IMR-90 (cell line): ENCODE results near the gene PEA15. TPM values are rescaled to one million over a fixed set of nuclear protein-coding genes. Genes with fewer than 3 reads are reported as not detected.

Source experiments
- ATAC-seq: fragments of 200-7000 bp; cut with Tn5 transposase; 2 replicates; pipeline ENCODE4 v1.9.1; 2020; ENCODE audit warnings: low read depth, mild to moderate bottlenecking, moderate library complexity
- BruUV-seq: library from RNA; stranded (reverse); fragments of 400-500 nt; replicated peaks from 2 replicates; lab custom pipeline; 2021; lab: Mats Ljungman, UMichigan
- CTCF ChIA-PET: fragments of 300-600 bp; formaldehyde crosslinking; extraction: SDS; loops from one replicate; lab custom pipeline; 2021; ENCODE audit warnings: antibody characterized with exemption; lab: Yijun Ruan, JAX
- POLR2A ChIA-PET: fragments of 300-600 bp; sonication (Branson Sonifier 250); formaldehyde crosslinking; loops from one replicate; lab custom pipeline; 2022; ENCODE audit warnings: antibody characterized with exemption; ENCODE audit not compliant: unreplicated experiment; lab: Charles Lee
- DNase-seq: peaks from one replicate; pipeline ENCODE4 v3.0.0; 2013
- H2AFZ ChIP-seq: replicated peaks from 2 replicates; pipeline ENCODE3; 2013; ENCODE audit warnings: low read length, mild to moderate bottlenecking; ENCODE audit not compliant: poor library complexity
- H2AK5ac ChIP-seq: 2 replicates; pipeline ENCODE4 v1.6.1; 2013; ENCODE audit warnings: low read depth, low read length, inconsistent platforms
- H2AK9ac ChIP-seq: replicated peaks from 2 replicates; pipeline ENCODE3; 2013; ENCODE audit warnings: mild to moderate bottlenecking, low read depth, low read length, moderate library complexity; ENCODE audit not compliant: poor library complexity
- H2BK120ac ChIP-seq: 2 replicates; pipeline ENCODE4 v1.6.1; 2013; ENCODE audit warnings: low read depth, low read length, inconsistent platforms
- H2BK15ac ChIP-seq: 3 replicates; pipeline ENCODE4 v1.6.1; 2013; ENCODE audit warnings: low read depth, low read length, inconsistent platforms
- H2BK20ac ChIP-seq: 2 replicates; pipeline ENCODE4 v1.6.1; 2013; ENCODE audit warnings: low read depth, mild to moderate bottlenecking, inconsistent platforms, low read length, moderate library complexity
- H2BK5ac ChIP-seq: 2 replicates; pipeline ENCODE4 v1.6.1; 2013; ENCODE audit warnings: mild to moderate bottlenecking, low read depth, low read length, inconsistent platforms; ENCODE audit not compliant: poor library complexity, severe bottlenecking
- H3K14ac ChIP-seq: replicated peaks from 2 replicates; pipeline ENCODE4 v1.6.1; 2013; ENCODE audit warnings: low read depth, low read length, inconsistent platforms
- H3K18ac ChIP-seq: 2 replicates; pipeline ENCODE4 v1.6.1; 2013; ENCODE audit warnings: low read depth, low read length, control low read depth
- H3K23ac ChIP-seq: 2 replicates; pipeline ENCODE4 v1.6.1; 2013; ENCODE audit warnings: low read depth, low read length, inconsistent platforms
- H3K27ac ChIP-seq: 2 replicates; pipeline ENCODE4 v1.5.1; 2013; ENCODE audit warnings: mild to moderate bottlenecking, control low read depth, low read length; ENCODE audit not compliant: insufficient read depth
- H3K27me3 ChIP-seq: 2 replicates; pipeline ENCODE4 v1.6.1; 2013; ENCODE audit warnings: low read length; ENCODE audit not compliant: control insufficient read depth, insufficient read depth
- H3K36me3 ChIP-seq: 2 replicates; pipeline ENCODE4 v1.6.1; 2013; ENCODE audit warnings: low read length, mixed read lengths; ENCODE audit not compliant: control insufficient read depth, insufficient read depth
- H3K4ac ChIP-seq: 2 replicates; pipeline ENCODE4 v1.6.1; 2013; ENCODE audit warnings: low read depth, low read length, inconsistent platforms
- H3K4me1 ChIP-seq: 2 replicates; pipeline ENCODE4 v1.6.1; 2013; ENCODE audit warnings: low read length, mixed read lengths; ENCODE audit not compliant: control insufficient read depth, insufficient read depth
- H3K4me2 ChIP-seq: 2 replicates; pipeline ENCODE4 v1.6.1; 2013; ENCODE audit warnings: low read depth, mild to moderate bottlenecking, control low read depth, low read length, moderate library complexity
- H3K4me3 ChIP-seq: 2 replicates; pipeline ENCODE4 v1.5.1; 2013; ENCODE audit warnings: low read depth, mild to moderate bottlenecking, control low read depth, low read length, moderate library complexity; ENCODE audit not compliant: insufficient read depth
- H3K56ac ChIP-seq: 2 replicates; pipeline ENCODE4 v1.6.1; 2013; ENCODE audit warnings: low read length, inconsistent platforms; ENCODE audit not compliant: insufficient read depth; ENCODE audit errors: extremely low read depth
- H3K79me1 ChIP-seq, 2 experiments: 2 replicates each; pipeline ENCODE4 v1.6.1; 2013; ENCODE audit warnings: low read length in 2 of 2, inconsistent platforms in 1 of 2, low read depth in 1 of 2
- H3K9ac ChIP-seq: 2 replicates; pipeline ENCODE4 v1.6.1; 2013; ENCODE audit warnings: low read depth, low read length, control low read depth
- H3K9me1 ChIP-seq: 2 replicates; pipeline ENCODE4 v1.6.1; 2013; ENCODE audit warnings: low read length, inconsistent platforms; ENCODE audit not compliant: insufficient read depth
- H3K9me3 ChIP-seq: 2 replicates; pipeline ENCODE4 v1.6.1; 2013; ENCODE audit warnings: low read length; ENCODE audit not compliant: control insufficient read depth, insufficient read depth
- H4K20me1 ChIP-seq: 2 replicates; pipeline ENCODE4 v1.6.1; 2013; ENCODE audit warnings: low read length, inconsistent platforms; ENCODE audit not compliant: insufficient read depth
- H4K5ac ChIP-seq: 2 replicates; pipeline ENCODE4 v1.6.1; 2013; ENCODE audit warnings: mild to moderate bottlenecking, low read depth, low read length, control low read depth
- H4K8ac ChIP-seq, 2 experiments: 2 replicates each; pipeline ENCODE4 v1.6.1; 2013; ENCODE audit warnings: low read depth in 2 of 2, low read length in 2 of 2, control low read depth in 1 of 2, inconsistent platforms in 1 of 2
- H4K91ac ChIP-seq: 2 replicates; pipeline ENCODE4 v1.6.1; 2013; ENCODE audit warnings: low read depth, low read length, inconsistent platforms; ENCODE audit not compliant: insufficient read depth
- BHLHE40 ChIP-seq: fragments of 150-350 bp; IDR thresholded peaks from 2 replicates; pipeline ENCODE4 v1.6.1; 2016; ENCODE audit warnings: mild to moderate bottlenecking, low read depth, low read length
- CEBPB ChIP-seq: IDR thresholded peaks from 2 replicates; pipeline ENCODE4 v1.6.1; 2012; ENCODE audit warnings: low read depth, low read length, improper control_type of control experiment
- CTCF ChIP-seq: conservative IDR thresholded peaks from 2 replicates; pipeline ENCODE4 v1.5.1; 2012; ENCODE audit warnings: mild to moderate bottlenecking, low read depth, low read length, improper control_type of control experiment
- ELK1 ChIP-seq: fragments of 150-350 bp; IDR thresholded peaks from 2 replicates; pipeline ENCODE4 v1.6.1; 2016; ENCODE audit warnings: low read depth, mild to moderate bottlenecking, low read length, moderate library complexity, borderline replicate concordance
- FOS ChIP-seq: fragments of 150-350 bp; IDR thresholded peaks from 2 replicates; pipeline ENCODE4 v1.6.1; 2016; ENCODE audit warnings: low read depth, low read length
- MAZ ChIP-seq: IDR thresholded peaks from 2 replicates; pipeline ENCODE4 v1.6.1; 2012; ENCODE audit warnings: low read depth, mild to moderate bottlenecking, low read length, improper control_type of control experiment, moderate library complexity, borderline replicate concordance
- MXI1 ChIP-seq: IDR thresholded peaks from 2 replicates; pipeline ENCODE4 v1.6.1; 2012; ENCODE audit warnings: low read depth, mild to moderate bottlenecking, low read length, moderate library complexity, borderline replicate concordance
- RCOR1 ChIP-seq: IDR thresholded peaks from 2 replicates; pipeline ENCODE4 v1.6.1; 2012; ENCODE audit warnings: mild to moderate bottlenecking, low read length, improper control_type of control experiment; ENCODE audit not compliant: insufficient replicate concordance
- SMC3 ChIP-seq: fragments of 150-350 bp; IDR thresholded peaks from 2 replicates; pipeline ENCODE4 v1.6.1; 2016; ENCODE audit warnings: low read depth, mild to moderate bottlenecking, antibody characterized with exemption, low read length, moderate library complexity
- USF2 ChIP-seq: fragments of 150-350 bp; IDR thresholded peaks from 2 replicates; pipeline ENCODE4 v1.6.1; 2017; ENCODE audit warnings: mild to moderate bottlenecking, antibody characterized with exemption, low read length, low read depth
- WGBS, 2 experiments: methylation state at CpG; one replicate each; pipeline versions ENCODE4 v1.1.5 to v1.1.7; 2013; ENCODE audit warnings: missing lambda C conversion rate in 2 of 2; ENCODE audit not compliant: insufficient read length in 1 of 2; ENCODE audit errors: extremely low coverage in 2 of 2; 5-methylcytosine and 5-hydroxymethylcytosine counted together
- dilution Hi-C: fragments of 300-500 bp; cut with HindIII; formaldehyde crosslinking; loops from one replicate; pipeline ENCODE4 v1.14.3; 2018; ENCODE audit warnings: low sequenced_read_pairs; ENCODE audit not compliant: unreplicated experiment
- in situ Hi-C: fragments of 300-500 bp; cut with MboI; formaldehyde crosslinking; loops from 3 replicates; pipeline ENCODE4 v1.14.3; 2019; ENCODE audit warnings: low sequenced_read_pairs, inconsistent platforms, mixed read lengths
- intact Hi-C: fragments of 100-400 bp; cut with micrococcal nuclease; formaldehyde crosslinking; loops from 2 replicates; pipeline ENCODE4 v1.10.0; 2022
- polyA plus RNA-seq, 3 experiments: library from polyadenylated mRNA; depleted of rRNA; stranded (reverse); fragments of >200 nt; gene quantifications; 2 replicates each; pipeline ENCODE4 v1.2.3, GENCODE V29; 2012; ENCODE audit warnings: low replicate concordance in 1 of 3
- total RNA-seq: library from RNA; depleted of rRNA; stranded (reverse); fragments of >200 nt; gene quantifications from 2 replicates; pipeline ENCODE4 v1.2.3, GENCODE V29; 2012

PEA15 gene
- total and polyA plus RNA-seq, 2 of the 4 experiments (the other 2 are of a cell fraction), result 296 to 754 TPM

GRCh38 chr1:160220301-160220700, 15.1 kb downstream of the PEA15 start:
- WGBS, 2 experiments, result no CpG with 5 or more reads among the region's 2 CpGs
- no peak overlapping the region for H4K91ac ChIP-seq
- H2BK120ac ChIP-seq, result no peak overlapping the region
- no peak overlapping the region for H3K14ac ChIP-seq
- H4K20me1 ChIP-seq, result peaks cover 30% of the 10 kb centered on the region
- no peak for ATAC-seq
- no peak overlapping the region for H3K23ac ChIP-seq
- H2AFZ ChIP-seq, result no peak overlapping the region
- no peak overlapping the region for H3K4ac ChIP-seq
- H3K36me3 ChIP-seq, result peaks cover 67% of the 10 kb centered on the region
- ChIA-PET POLR2A (no interaction called here), CTCF (interaction anchor here (0.9 to 5.2 kb wide), 13 partner anchors 8 to 150 kb away, joined by 3 to 63 read pairs (median 5); partner anchors contain the start of gene KCNJ10)
- H3K18ac ChIP-seq, result no peak overlapping the region
- no peak overlapping the region for H2BK5ac ChIP-seq
- dilution Hi-C loops (no loop called here), intact Hi-C loops (no loop called here), in situ Hi-C loops (no loop called here)
- H3K56ac ChIP-seq, result no peak overlapping the region
- no peak overlapping the region for H3K27ac ChIP-seq
- H2AK5ac ChIP-seq, result no peak overlapping the region
- H3K9me1 ChIP-seq, result peaks cover 6% of the 10 kb centered on the region
- no peak overlapping the region for H3K9ac ChIP-seq
- H3K4me1 ChIP-seq, result peaks cover 21% of the 10 kb centered on the region
- DNase-seq, result no peak
- H2AK9ac ChIP-seq, result no peak overlapping the region
- no peaks in the 10 kb centered on the region for H3K27me3 ChIP-seq
- H3K4me2 ChIP-seq, result no peak overlapping the region
- H2BK20ac ChIP-seq, result no peak overlapping the region
- no peak overlapping the region for H4K8ac ChIP-seq
- no peak for TF ChIP-seq MXI1
- TF ChIP-seq ELK1, result no peak
- TF ChIP-seq FOS, result no peak
- TF ChIP-seq SMC3, result no peak
- TF ChIP-seq RCOR1, result no peak
- TF ChIP-seq USF2, result no peak
- TF ChIP-seq CEBPB, result no peak
- TF ChIP-seq MAZ, result no peak
- TF ChIP-seq BHLHE40, result no peak
- no peak for TF ChIP-seq CTCF
- no TSS peak for BruUV-seq
- no peak overlapping the region for H3K4me3 ChIP-seq
- no peaks in the 10 kb centered on the region for H3K9me3 ChIP-seq
- H4K5ac ChIP-seq, result no peak overlapping the region
- no peak overlapping the region for H2BK15ac ChIP-seq
- peaks cover 0 to 20% of the 10 kb centered on the region in 2 experiments; a peak in 2 of 4 replicates for H3K79me1 ChIP-seq
